GM21423 (cell line): ENCODE measurements around the gene C22orf39.

Source experiments
- ATAC-seq: cut with Tn5 transposase; IDR thresholded peaks from one replicate; pipeline ENCODE4 v1.9.1; 2021; ENCODE audit warnings: mild to moderate bottlenecking, moderate library complexity; ENCODE audit not compliant: unreplicated experiment

C22orf39 gene

GRCh38 chr22:19447330-19448075 is at the start of gene C22orf39:
Gene C22orf39, minus strand, starts transcription at chr22:19447711. Its CDS starts 23 bp downstream, at chr22:19447688.
- peak; percentile 77 for ATAC-seq

- ATAC-seq = no peak
Measured at GRCh38 chr22:19497245-19497644, 49.7 kb upstream of the C22orf39 start.

- ATAC-seq = no peak
Measured at GRCh38 chr22:19496324-19496630, 48.8 kb upstream of the C22orf39 start.

GRCh38 chr22:19495562-19496323 is 48.2 kb upstream of the C22orf39 start:
- no peak for ATAC-seq

GRCh38 chr22:19494676-19495173 is 47.2 kb upstream of the C22orf39 start:
- ATAC-seq = no peak

GRCh38 chr22:19494001-19494560 is 46.6 kb upstream of the C22orf39 start:
- ATAC-seq = no peak

- ATAC-seq = no peak
Measured at GRCh38 chr22:19492504-19493174, 45.1 kb upstream of the C22orf39 start.

- ATAC-seq = no peak
Measured at GRCh38 chr22:19490628-19491230, 43.2 kb upstream of the C22orf39 start.

GRCh38 chr22:19488884-19489843 is 41.7 kb upstream of the C22orf39 start:
- ATAC-seq = no peak

- ATAC-seq = no peak
Measured at GRCh38 chr22:19488285-19488684, 40.8 kb upstream of the C22orf39 start.

- ATAC-seq = no peak
Measured at GRCh38 chr22:19483481-19484244, 36.2 kb upstream of the C22orf39 start.

- ATAC-seq = no peak
Measured at GRCh38 chr22:19482297-19482696, 34.8 kb upstream of the C22orf39 start.

GRCh38 chr22:19480789-19481188 is 33.3 kb upstream of the C22orf39 start:
- no peak for ATAC-seq

GRCh38 chr22:19480173-19480568 is 32.7 kb upstream of the C22orf39 start:
- no peak for ATAC-seq

- ATAC-seq = peak; percentile 87
Measured at GRCh38 chr22:19479355-19480172, 32.1 kb upstream of the C22orf39 start, which contains the start of gene CDC45. Gene CDC45, plus strand, starts transcription at chr22:19479920. Its CDS starts 49 bp downstream, at chr22:19479969.

GRCh38 chr22:19478901-19479354 is 31.4 kb upstream of the C22orf39 start, which contains the start of gene UFD1:
Gene UFD1, minus strand, starts transcription at chr22:19479193. Its CDS starts 108 bp downstream, at chr22:19479085.
- peak; percentile 41 for ATAC-seq

- ATAC-seq = no peak
Measured at GRCh38 chr22:19478045-19478900, 30.8 kb upstream of the C22orf39 start.
